ENCODE data around the gene SPDYE1.
"Not testable (repeated sequence)": the region's sequence is repeated elsewhere in the genome, so short reads cannot be mapped to it uniquely, and the experiment has no call there.

DNA sequence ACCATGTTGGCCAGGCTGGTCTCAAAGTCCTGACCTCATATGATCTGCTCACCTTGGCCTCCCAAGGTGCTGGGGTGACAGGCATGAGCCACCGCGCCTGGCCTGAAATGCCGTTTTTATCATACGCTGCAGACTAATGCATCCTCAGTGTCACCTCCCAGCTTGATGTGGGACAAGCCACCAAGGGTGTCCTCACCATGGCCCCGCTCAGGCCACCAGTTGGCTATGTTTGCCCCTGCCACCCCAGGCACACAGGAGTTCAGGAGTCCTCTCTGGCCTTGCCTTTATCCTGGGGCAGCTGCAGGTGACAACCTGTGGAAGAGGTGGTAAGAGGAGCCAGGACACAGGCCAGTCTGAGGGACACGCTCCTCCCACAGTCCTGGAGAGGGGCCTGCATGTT is 3.0 kb upstream of the SPDYE1 start:
- TF ChIP-seq, protein P1, sequence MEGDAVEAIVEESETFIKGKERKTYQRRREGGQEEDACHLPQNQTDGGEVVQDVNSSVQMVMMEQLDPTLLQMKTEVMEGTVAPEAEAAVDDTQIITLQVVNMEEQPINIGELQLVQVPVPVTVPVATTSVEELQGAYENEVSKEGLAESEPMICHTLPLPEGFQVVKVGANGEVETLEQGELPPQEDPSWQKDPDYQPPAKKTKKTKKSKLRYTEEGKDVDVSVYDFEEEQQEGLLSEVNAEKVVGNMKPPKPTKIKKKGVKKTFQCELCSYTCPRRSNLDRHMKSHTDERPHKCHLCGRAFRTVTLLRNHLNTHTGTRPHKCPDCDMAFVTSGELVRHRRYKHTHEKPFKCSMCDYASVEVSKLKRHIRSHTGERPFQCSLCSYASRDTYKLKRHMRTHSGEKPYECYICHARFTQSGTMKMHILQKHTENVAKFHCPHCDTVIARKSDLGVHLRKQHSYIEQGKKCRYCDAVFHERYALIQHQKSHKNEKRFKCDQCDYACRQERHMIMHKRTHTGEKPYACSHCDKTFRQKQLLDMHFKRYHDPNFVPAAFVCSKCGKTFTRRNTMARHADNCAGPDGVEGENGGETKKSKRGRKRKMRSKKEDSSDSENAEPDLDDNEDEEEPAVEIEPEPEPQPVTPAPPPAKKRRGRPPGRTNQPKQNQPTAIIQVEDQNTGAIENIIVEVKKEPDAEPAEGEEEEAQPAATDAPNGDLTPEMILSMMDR (IDR thresholded peaks at IDR 0.05) = not testable (repeated sequence)
- not testable (repeated sequence) for TF ChIP-seq POLR2A (IDR thresholded peaks at IDR 0.05)
